Lower lobe of right lung (tissue), 2 donors: ENCODE measurements around the gene CARD10. TPM values are rescaled to one million over a fixed set of nuclear protein-coding genes. Genes with fewer than 3 reads are reported as not detected.
"Not testable (repeated sequence)": the region's sequence is repeated elsewhere in the genome, so short reads cannot be mapped to it uniquely, and the experiment has no call there.

Source experiments
- ATAC-seq, 2 donors: fragments of 200-7000 bp; cut with Tn5 transposase; one replicate each; pipeline ENCODE4 v1.9.1; 2020 to 2022; ENCODE audit warnings: mild to moderate bottlenecking in 2 of 2, moderate library complexity in 2 of 2
- DNase-seq: peaks from one replicate; pipeline ENCODE4 v3.0.0-alpha.2; 2020
- H3K27ac ChIP-seq: fragments of 200-600 bp; one replicate; pipeline ENCODE4 v1.8.0; 2022
- H3K27me3 ChIP-seq: fragments of 200-600 bp; one replicate; pipeline ENCODE4 v1.8.0; 2022; ENCODE audit warnings: low read depth
- H3K36me3 ChIP-seq: fragments of 200-600 bp; one replicate; pipeline ENCODE4 v1.8.0; 2022; ENCODE audit warnings: mild to moderate bottlenecking
- H3K4me1 ChIP-seq: fragments of 200-600 bp; one replicate; pipeline ENCODE4 v1.8.0; 2022
- H3K4me3 ChIP-seq: fragments of 200-600 bp; one replicate; pipeline ENCODE4 v1.8.0; 2022; ENCODE audit warnings: mild to moderate bottlenecking
- H3K9me3 ChIP-seq: fragments of 200-600 bp; one replicate; pipeline ENCODE4 v1.8.0; 2022
- intact Hi-C: fragments of 100-400 bp; cut with DNase I; formaldehyde crosslinking; loops from one replicate; pipeline ENCODE4 v1.11.0; 2022
- total RNA-seq: library from RNA; stranded (reverse); fragmentation: NEBNext Ultra II Directional; extraction: Animal tissue kit (Norgen Biotek cat#: 25700); gene quantifications from one replicate; pipeline ENCODE4 v1.2.1, GENCODE V29; 2021
- TF ChIP-seq, protein P1 (sequence below): fragments of 200-600 bp; IDR thresholded peaks from one replicate; pipeline ENCODE4 v1.8.0; 2022; ENCODE audit warnings: antibody characterized with exemption, mild to moderate bottlenecking
- donor health status: DM: no; HTN: yes; CAD: no; lungs with severe emphysema.

Gene CARD10
- total RNA-seq, 1 donor from 2014 or later: 14.9 TPM

DNA sequence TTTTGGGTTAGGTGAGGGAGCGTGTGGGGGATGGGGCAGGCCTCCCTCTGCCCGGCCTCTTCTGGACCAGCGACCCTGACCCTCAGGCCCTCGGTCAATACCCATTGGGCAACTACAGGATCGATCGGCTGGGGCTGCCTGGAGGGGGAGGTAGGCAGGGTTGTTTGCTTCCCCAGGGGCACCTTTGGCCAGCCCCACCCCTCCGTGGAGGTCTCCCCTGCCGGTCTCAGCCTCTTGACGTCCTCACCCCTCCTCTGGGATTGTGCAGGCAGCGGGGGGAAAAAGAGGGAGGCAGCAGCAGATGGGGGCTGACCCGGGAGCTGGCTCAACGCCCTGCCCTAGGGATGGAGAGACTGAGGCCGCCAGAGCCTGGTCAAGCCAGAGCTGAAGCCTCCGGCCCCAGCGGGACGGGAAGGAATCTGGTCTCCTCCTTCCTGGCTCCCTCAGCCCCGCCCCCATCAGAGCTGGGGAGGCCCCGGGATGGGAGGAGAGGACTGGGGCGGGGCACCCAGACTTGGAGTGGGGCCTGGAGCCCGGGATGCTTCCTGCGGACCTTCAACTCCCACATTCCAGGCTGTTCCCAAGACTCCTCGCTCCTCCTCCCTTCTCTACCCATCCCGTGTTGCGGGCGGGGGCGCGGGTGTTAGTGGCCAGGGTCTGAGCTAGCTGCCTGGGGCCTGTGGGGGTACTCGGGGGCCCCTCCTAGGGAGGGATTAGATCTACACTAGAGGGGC is 26.7 kb upstream of the CARD10 start:
- peak; percentile 81 to 90 for ATAC-seq
- Histone ChIP-seq H3K27me3 (no peaks in the 10 kb centered on the region), H3K36me3 (no peaks in the 10 kb centered on the region), H3K27ac (peak overlapping the region; percentile 93), H3K4me3 (peak overlapping the region; percentile 37), H3K4me1 (peaks cover 70% of the 10 kb centered on the region), H3K9me3 (no peaks in the 10 kb centered on the region)
- intact Hi-C loops: loop anchor here (10.0 kb wide), 1 partner anchor 49 kb away; no protein-coding TSS in a partner anchor
- TF ChIP-seq, protein P1, sequence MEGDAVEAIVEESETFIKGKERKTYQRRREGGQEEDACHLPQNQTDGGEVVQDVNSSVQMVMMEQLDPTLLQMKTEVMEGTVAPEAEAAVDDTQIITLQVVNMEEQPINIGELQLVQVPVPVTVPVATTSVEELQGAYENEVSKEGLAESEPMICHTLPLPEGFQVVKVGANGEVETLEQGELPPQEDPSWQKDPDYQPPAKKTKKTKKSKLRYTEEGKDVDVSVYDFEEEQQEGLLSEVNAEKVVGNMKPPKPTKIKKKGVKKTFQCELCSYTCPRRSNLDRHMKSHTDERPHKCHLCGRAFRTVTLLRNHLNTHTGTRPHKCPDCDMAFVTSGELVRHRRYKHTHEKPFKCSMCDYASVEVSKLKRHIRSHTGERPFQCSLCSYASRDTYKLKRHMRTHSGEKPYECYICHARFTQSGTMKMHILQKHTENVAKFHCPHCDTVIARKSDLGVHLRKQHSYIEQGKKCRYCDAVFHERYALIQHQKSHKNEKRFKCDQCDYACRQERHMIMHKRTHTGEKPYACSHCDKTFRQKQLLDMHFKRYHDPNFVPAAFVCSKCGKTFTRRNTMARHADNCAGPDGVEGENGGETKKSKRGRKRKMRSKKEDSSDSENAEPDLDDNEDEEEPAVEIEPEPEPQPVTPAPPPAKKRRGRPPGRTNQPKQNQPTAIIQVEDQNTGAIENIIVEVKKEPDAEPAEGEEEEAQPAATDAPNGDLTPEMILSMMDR: no peak
- peak; percentile 90 for DNase-seq

DNA sequence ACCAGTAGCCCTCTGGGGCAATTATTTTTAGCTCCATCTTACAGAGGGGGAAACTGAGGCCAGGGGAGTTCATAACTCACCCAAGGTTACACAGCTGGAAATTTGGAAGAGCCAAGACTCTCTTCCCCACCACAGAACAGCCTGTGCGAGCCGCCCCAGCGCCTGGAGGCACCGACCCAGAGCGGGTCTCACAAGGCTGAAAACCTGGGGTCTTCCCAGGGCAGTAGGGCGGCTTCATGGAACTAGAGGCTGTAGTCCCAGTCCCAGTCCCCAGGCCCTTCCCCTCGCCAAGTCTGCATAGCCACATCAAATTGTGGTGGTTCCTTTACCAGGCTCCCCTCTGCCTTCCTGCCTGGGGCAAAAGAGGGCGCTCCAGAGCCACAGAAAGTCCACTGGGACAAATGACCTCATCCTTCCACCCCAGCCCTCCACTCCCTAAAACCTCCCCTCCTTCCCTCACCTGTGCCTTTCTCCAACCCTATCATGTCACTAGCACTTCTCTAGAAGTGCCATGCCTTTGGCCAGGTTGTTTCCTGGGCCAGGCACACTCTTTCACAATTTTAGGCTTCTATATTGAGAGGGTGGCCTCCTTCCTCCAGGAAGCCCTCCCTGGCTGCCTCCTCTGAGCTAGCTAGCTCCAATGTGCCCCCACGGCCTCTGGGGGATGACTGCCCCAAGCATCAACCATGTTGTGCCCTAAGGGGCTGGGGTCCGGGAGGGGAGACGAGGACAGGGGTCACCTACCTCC is 25.9 kb upstream of the CARD10 start:
- Histone ChIP-seq H3K27ac (peak overlapping the region; percentile 93), H3K36me3 (no peaks in the 10 kb centered on the region), H3K4me3 (peak overlapping the region; percentile 37), H3K4me1 (peaks cover 63% of the 10 kb centered on the region), H3K27me3 (no peaks in the 10 kb centered on the region), H3K9me3 (no peaks in the 10 kb centered on the region)
- DNase-seq (peak; percentile 82), ATAC-seq (peak; percentile 79 to 81)
- TF ChIP-seq, protein P1: peak; percentile 84
- intact Hi-C loops: loop anchor here (10.0 kb wide), 1 partner anchor 50 kb away; no protein-coding TSS in a partner anchor

DNA sequence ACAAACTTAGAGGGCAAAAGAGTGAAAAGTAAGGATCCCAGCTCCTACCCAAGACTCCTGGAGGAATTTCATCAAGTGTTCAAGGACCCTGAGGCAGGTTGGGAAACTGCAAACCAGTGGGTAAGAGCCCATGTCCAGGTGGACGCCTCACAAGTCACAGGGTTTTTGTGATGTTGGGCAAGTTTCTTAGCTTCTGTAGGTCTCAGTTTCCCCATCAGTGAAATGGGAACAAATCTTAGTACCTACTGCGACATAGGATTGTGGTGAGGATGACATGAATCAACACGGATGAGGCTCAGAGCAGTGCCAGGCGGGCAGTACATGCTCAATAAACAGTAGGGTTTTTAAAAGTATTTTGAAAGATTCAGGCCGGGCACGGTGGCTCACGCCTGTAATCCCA is 23.7 kb upstream of the CARD10 start:
- TF ChIP-seq, protein P1: no peak
- H3K27ac ChIP-seq: no peak overlapping the region
- no peak for ATAC-seq

DNA sequence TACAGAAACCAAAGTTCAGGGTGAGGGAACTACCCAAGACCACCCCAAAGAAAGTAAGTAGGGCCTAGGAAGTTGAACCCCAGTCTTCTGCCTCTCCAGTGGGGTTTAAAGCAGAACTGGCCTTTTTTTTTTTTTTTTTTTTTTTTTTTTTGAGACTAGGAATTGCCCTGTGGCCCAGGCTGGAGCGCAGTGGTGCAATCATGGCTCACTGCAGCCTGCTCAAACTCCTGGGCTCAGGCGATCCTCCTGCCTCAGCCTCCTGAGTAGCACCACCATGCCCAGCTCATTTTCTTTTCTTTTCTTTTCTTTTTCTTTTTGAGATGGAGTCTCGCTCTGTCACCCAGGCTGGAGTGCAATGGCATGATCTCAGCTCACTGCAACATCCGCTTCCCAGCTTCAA is 23.2 kb upstream of the CARD10 start:
- intact Hi-C loops: loop anchor here (10.0 kb wide), 1 partner anchor 52 kb away; no protein-coding TSS in a partner anchor
- H3K9me3 ChIP-seq, H3K27me3 ChIP-seq, H3K4me3 ChIP-seq, H3K36me3 ChIP-seq, DNase-seq, ATAC-seq: not testable (repeated sequence)
- Histone ChIP-seq H3K27ac (peak overlapping the region; percentile 24), H3K4me1 (peaks cover 49% of the 10 kb centered on the region)

More for the DNA sequence above, 23.7 kb upstream of the CARD10 start:
- no peaks in the 10 kb centered on the region for H3K36me3 ChIP-seq
- H3K9me3 ChIP-seq: no peaks in the 10 kb centered on the region
- peaks cover 54% of the 10 kb centered on the region for H3K4me1 ChIP-seq
- no peaks in the 10 kb centered on the region for H3K27me3 ChIP-seq
- intact Hi-C loops: loop anchor here (10.0 kb wide), 1 partner anchor 52 kb away; no protein-coding TSS in a partner anchor
- no peak for DNase-seq
- H3K4me3 ChIP-seq: no peak overlapping the region

DNA sequence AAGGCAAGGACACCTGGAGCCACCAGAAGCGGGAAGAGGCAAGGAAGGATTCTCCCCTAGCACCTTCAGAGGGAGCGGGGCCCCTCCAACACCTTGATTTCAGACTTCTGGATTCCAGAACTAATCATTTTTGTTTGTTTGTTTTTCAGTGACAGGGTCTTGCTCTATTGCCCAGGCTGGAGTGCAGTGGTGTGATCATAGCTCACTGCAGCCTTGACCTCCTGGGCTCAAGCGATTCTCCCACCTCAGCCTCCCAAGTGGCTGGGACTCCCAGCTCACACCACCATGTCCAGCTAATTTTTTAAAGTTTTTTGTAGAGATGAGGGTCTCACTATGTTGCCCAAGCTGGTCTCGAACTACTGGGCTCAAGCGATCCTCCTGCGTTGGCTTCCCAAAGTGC is 20.6 kb upstream of the CARD10 start:
- not testable (repeated sequence) for H3K27ac ChIP-seq, H3K27me3 ChIP-seq, DNase-seq, H3K9me3 ChIP-seq, ATAC-seq, H3K36me3 ChIP-seq, H3K4me3 ChIP-seq
- peaks cover 23% of the 10 kb centered on the region for H3K4me1 ChIP-seq
- intact Hi-C loops: loop anchor here (10.0 kb wide), 1 partner anchor 55 kb away; no protein-coding TSS in a partner anchor

DNA sequence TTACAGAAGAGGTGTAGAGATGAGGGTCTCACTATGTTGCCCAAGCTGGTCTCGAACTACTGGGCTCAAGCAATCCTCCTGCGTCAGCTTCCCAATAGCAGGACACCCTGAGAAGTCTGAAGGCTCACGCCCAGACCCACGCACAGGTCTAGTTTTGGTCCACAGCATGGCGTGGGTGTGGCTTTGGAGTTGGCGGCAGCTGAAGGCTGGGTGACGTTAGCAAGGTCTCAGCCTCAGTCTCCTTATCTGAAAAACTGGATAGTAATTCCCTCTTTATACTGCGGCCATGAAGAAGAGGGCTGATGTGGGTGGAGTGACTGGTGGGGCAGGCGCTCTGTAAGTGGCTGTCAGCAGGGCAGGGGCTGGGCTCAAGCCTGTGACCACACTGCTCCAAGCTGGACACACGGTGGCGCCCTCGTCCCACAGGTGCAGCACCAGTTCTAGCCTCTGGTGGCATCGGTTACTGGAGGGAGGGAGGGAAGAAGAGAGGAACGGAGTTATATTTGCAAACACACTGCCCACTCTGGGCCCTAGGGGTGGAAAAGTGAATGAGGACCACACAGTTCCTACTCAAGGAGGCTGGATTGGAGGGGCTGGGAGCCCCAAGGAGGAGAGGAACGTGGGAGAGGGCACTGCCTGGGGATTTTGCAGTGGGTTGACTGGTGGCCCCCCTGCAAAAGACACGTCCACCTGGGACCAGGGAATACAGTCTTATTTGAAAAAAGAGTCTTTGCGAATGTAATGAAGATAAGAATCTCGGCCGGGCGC is 19.6 kb upstream of the CARD10 start:
- H3K4me3 ChIP-seq: peak overlapping the region; percentile 15
- no peaks in the 10 kb centered on the region for H3K36me3 ChIP-seq
- TF ChIP-seq, protein P1: peak; percentile 97
- H3K27ac ChIP-seq: peak overlapping the region; percentile 29
- intact Hi-C loops: no loop called here
- ATAC-seq (peak; percentile 96 to 98), DNase-seq (peak; percentile 95)
- no peaks in the 10 kb centered on the region for H3K9me3 ChIP-seq
- H3K27me3 ChIP-seq: no peaks in the 10 kb centered on the region
- peaks cover 28% of the 10 kb centered on the region for H3K4me1 ChIP-seq
